H1 (cell line): ENCODE measurements around the gene PTEN. TPM values are rescaled to one million over a fixed set of nuclear protein-coding genes. Genes with fewer than 3 reads are reported as not detected.

Experiments
- TAF7 ChIP-seq: optimal IDR thresholded peaks from 2 replicates; pipeline ENCODE3; 2011; ENCODE audit warnings: low read depth, mild to moderate bottlenecking, inconsistent platforms, low read length, moderate library complexity, borderline replicate concordance
- polyA plus RNA-seq, 7 experiments: library from polyadenylated mRNA; depleted of rRNA in 3 of 7; stranded (reverse) in 5 of 7; unstranded in 2 of 7; fragments of >200 nt in 5 of 7; fragments of 200-250 nt in 2 of 7; gene quantifications; 1 replicate in 5 of 7; 2 replicates in 1 of 7; 4 replicates in 1 of 7; pipeline versions ENCODE4 v1.2.1 to v1.2.3, GENCODE V29; 2011 to 2013; ENCODE audit warnings: missing spikeins in 2 of 7, mixed read lengths in 2 of 7
- total RNA-seq: library from RNA; stranded (reverse); fragmentation: NEBNext Ultra II Directional; extraction: Animal tissue kit (Norgen Biotek cat#: 25700); gene quantifications from 2 replicates; pipeline ENCODE4 v1.2.1, GENCODE V29; 2021

PTEN gene
- total and polyA plus RNA-seq, 2 of the 8 experiments (the other 6 are each of a cell fraction or from before 2014, with no cell fraction given), result 6.3 to 48.7 TPM

GRCh38 chr10:87845624-87845998 is 17.8 kb upstream of the PTEN start (continued):
- TF ChIP-seq TAF7, result no peak
